ENCODE results near the gene NDRG2.

DNA sequence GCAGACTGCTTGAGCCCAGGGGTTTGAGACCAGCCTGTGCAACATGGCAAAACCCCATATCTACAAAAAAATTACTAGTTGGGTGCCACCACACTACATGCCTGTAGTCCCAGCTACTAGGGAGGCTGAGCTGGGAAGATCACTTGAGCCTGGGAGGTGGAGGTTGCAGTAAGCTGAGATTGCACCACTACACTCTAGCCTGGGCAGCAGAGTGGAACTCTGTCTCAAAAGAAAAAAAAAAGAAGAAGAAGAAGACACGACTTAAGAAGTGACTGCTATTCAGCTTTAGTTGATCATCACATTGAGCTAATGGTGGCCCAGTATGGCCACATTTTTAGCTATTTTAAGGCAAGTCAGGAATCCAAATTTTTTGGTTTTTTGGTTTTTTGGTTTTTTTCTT is 44.0 kb downstream of the NDRG2 start:
- TF ChIP-seq SUZ12 (IDR thresholded peaks at IDR 0.05; ENCODE audit: extremely low read depth, insufficient read depth, insufficient read length), result no peak
- no peak for TF ChIP-seq ZNF274 (IDR thresholded peaks at IDR 0.05; ENCODE audit: low read depth, low read length)

Measured in NT2/D1 (cell line).